Mammary epithelial cell (primary cell): Measurements from ENCODE around the gene ATRX.

ENCODE experiments used
- CTCF ChIP-seq, 2 donors: IDR thresholded peaks in 1 of 2; conservative IDR thresholded peaks in 1 of 2; 2 replicates each; pipeline ENCODE4 v1.5.1; 2011 to 2012; ENCODE audit warnings: inconsistent platforms in 2 of 2, low read length in 2 of 2, mild to moderate bottlenecking in 2 of 2, control low read depth in 1 of 2, low read depth in 1 of 2; ENCODE audit not compliant: insufficient read depth in 1 of 2; ENCODE audit errors: extremely low read depth in 1 of 2
- EZH2 ChIP-seq: IDR thresholded peaks from 2 replicates; pipeline ENCODE4 v1.6.1; 2012; ENCODE audit warnings: low read length, inconsistent platforms, borderline replicate concordance

GRCh38 chrX:77776659-77777058 is 9.4 kb downstream of the ATRX start:
- TF ChIP-seq CTCF (conservative IDR thresholded peaks at IDR 0.05 in 1 of 2, IDR thresholded peaks at IDR 0.05 in 1 of 2; ENCODE audit: extremely low read depth in 1 of 2, insufficient read depth in 1 of 2, low read depth in 1 of 2, low read length in 2 of 2) = no peak
- TF ChIP-seq EZH2 = no peak
